Activated naive CD8-positive, alpha-beta T cell treated with anti-CD3 and anti-CD28 coated beads, Interleukin-2, amount 50 U/mL, for 16 hours (primary cell): ENCODE data around the gene ZACN.

ENCODE experiments used
- DNase-seq: peaks from one replicate; pipeline ENCODE4 v3.0.0-alpha.2; 2020; ENCODE audit warnings: low read depth, low spot score

The ZACN gene

DNA sequence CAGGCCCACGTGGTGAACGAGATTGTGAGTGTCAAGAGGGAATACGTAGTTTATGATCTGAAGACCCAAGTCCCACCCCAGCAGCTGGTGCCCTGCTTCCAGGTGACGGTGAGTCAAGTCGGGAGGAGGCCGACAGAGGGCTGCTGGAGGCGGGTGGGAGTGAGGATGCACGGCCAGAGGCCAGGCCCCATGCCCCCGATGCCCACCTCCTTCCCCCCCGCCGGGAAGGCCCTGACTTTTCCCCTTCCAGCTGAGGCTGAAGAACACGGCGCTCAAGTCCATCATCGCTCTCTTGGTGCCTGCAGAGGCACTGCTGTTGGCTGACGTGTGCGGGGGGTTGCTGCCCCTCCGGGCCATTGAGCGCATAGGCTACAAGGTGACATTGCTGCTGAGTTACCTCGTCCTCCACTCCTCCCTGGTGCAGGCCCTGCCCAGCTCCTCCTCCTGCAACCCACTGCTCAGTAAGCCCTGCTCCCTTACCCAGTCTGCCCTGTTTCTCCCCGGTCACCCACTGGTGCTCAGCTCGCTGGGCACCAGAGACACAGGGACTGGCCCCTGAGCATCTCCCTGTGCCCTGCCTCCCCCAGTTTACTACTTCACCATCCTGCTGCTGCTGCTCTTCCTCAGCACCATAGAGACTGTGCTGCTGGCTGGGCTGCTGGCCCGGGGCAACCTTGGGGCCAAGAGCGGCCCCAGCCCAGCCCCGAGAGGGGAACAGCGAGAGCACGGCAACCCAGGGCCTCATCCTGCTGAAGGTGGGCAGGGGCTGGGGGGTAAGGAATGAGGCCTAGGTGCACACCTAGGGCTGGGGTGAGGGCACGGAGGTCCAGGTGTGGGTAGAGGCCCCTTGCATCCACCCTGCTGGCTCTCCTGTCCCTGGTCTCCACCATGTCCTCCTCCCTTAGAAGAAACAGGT is 2.6 kb downstream of the ZACN start:
- DNase-seq: no peak

DNA sequence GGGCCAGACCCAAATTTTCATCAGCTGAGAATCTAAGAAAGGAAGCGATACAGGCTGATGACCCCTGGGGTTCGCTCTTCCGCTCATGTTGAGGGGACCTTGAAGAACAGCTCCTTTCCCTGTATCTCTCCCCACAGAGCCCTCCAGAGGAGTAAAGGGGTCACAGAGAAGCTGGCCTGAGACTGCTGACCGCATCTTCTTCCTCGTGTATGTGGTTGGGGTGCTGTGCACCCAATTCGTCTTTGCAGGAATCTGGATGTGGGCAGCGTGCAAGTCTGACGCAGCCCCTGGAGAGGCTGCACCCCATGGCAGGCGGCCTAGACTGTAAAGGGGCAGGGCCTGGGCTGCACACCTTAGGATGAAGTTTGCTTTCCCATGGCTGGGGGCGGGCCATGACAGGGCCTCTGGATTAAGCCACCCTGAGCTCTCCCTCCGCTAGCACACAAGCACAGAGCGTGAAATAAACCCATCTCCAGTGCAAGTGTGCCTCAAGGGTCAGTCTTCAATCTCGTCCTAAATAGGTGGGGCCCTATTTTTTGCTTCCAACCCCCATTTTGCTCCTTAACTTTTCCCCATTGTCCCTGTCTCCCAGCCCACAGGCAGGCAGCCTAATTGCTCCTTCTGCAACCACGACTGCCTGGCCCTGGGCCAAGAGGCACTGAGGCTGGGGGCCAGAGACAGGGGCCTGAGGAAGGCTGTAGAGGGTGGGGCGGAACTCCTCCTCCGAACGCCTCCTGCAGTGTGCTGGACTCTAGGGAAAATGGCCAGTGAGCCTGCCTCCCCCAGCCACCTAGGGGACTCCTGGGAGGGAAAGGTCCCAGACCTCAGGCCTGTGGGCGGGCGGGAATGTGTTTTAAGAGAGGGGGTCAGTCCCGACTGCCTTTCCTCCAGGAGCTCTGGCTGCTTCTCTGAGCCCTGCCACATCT is 3.6 kb downstream of the ZACN start:
- DNase-seq: no peak

DNA sequence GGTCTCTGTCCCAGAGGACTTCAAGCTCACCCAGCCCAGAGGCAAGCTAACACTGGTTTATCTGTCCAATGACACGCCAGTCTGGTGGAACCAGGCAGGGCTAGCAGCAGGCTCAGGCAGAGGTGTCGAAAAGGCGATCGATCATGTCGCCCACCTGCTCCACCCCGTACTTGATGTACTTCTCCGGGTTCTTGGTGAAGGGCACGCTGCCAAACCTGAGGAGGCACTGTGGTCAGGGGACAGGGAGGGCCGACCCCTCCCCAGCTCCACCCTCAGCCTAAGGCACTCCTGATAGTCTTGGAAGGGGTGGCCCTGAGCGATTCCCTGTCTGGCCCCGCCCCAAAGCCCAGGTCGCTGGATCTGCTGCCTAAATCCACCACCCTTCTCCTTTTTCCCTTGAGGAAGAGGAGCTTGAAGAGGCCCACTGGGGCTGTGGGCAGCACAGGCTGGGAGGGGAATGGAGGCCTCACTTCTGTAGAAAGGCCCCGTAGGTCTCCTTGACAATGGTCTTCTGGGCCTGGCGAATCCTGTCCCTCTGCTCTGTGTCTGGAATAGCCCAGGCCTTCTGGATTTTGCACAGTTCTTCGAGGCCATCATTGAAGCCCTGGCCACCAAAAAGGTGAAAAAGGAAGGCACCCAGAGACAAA is 4.7 kb downstream of the ZACN start:
- DNase-seq: no peak

DNA sequence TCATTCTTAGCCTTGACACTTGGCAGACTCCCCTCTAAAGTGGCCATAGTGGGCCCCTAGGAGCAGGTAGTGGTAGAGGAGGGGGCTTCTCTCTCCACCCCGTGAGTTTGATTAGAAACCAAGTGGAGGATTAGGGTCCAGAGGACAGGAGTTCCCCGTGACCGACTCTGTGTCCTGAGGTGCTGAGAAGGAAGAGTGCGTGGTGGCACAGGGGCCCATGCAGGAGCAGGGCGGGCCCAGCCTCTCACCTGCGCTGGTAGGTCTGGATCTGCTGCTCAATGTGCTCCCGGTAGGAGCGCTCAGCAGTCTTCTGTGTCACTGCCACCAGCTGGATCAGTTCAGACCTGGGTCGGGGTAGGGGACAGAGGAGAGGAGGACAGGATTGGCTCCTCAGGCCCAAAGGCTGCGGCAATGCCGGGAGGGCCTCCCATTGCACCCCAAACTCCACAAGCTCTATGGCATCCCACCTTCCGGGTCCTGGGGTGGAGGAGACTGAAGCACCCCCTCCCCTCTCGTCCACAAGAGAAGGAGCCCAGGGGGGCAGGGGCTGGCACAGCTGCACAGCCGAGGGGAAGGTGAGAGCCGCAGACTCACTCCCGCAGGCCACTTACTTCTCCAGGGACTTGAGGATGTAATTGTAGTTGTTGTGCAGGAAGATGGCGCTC is 6.2 kb downstream of the ZACN start:
- DNase-seq: no peak

DNA sequence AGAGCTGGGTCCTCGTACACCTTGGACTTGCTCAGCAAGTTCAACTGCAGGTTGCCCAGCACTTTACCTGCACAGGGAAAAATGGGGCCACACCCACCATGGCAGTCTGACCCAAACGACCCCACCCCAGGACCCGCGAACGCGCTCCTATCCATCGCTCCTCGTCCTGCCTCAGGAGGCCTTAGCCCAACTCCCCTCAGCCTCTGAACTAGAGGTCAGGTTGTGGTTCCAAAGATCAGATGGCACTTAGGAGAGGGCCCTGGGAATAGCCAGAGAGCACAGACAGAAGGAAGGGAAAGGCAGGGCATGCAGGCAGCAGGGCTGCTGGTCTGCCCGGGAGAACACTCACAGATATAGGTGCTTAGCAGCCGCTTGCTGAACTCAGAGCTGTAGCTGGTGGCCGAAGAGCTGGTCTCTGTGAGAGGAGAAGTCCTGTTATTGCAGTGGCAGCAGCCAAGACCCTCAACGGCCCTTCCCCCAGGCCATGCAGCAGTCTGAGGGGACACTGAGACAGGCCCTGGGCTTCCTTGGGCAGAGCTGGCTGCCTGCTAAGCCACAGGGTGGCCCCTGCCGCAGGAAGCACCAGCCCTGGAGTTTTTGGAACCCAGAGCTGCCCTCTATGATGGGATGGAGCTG is 6.9 kb downstream of the ZACN start:
- no peak for DNase-seq

DNA sequence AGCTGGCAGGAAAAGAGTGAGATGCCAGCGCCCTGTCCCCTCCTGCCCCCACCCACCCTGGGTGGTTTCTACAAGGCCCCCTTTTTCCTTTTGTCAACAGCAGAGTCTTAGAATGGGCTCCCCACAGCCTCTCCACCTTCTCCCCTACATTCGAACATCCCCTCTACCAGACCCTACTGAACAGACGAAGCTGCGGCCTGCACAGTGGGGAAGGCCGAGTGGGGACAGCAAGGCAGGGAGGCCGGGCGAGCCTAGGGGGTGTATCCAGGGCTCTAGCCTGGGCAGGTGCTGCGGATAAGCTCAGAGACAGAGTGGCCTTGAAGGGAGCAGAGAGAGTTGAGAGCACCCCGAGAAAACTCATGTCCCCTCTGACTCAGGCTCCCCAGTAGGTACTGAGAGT is 7.4 kb downstream of the ZACN start:
- DNase-seq: no peak

DNA sequence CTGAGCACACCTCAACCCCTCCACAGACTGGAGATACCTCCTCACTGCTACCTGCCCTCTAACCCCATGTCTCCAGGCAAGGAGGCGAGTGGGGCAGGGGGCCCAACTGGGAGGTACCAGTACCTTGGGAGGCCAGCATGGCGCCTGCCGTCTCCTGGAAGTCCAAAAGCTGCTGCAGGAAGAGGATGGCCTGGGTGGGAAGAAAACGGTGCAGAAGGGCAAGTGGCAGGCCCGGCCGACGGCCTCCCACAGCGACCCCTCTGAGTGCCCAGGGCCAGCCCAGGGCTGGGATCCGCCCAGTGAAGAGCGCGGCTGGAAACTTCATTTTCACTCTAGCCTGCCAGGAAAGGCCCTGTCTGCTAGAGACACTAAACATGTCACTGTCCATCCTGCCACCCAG is 8.5 kb downstream of the ZACN start:
- no peak for DNase-seq

DNA sequence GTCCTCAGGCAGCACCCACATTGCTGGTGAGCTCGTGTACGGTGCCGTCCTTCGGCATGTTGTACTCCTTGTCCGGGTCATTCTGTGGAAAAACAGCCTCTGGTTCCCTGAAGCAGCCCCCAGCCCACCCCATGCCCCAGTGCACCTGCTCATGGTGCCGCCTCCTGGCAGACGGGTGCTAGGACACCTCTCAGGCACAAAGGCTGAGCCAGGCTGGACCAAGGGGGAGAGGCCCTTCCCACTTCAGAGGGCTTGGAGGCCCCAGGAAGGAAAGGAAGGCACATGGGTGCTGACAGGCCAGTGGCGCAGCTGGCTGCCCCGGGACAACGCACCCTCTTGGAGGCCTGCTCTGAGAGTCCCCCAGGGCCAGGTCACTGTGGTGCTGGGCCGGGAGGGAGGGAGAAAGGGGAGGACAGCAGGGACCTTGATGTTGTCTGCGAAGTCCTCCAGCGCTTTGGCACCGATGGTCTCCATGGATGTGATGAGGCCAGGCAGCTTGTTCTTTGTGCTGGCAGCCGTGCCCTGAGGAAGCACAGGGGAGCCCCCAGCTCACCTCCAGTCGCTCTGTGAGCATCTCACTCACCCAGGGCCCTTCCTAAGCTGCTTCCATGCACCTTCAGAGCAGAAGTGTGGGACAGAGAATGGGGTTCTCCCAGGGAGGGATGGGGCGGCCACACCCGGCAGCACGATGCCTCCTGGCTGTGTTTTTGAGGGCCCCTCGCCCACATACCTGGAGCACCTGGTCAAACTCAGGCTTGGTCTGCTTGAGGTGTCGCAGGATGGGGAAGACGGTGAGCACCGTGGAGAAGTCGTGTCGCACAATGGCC is 9.3 kb downstream of the ZACN start:
- no peak for DNase-seq

DNA sequence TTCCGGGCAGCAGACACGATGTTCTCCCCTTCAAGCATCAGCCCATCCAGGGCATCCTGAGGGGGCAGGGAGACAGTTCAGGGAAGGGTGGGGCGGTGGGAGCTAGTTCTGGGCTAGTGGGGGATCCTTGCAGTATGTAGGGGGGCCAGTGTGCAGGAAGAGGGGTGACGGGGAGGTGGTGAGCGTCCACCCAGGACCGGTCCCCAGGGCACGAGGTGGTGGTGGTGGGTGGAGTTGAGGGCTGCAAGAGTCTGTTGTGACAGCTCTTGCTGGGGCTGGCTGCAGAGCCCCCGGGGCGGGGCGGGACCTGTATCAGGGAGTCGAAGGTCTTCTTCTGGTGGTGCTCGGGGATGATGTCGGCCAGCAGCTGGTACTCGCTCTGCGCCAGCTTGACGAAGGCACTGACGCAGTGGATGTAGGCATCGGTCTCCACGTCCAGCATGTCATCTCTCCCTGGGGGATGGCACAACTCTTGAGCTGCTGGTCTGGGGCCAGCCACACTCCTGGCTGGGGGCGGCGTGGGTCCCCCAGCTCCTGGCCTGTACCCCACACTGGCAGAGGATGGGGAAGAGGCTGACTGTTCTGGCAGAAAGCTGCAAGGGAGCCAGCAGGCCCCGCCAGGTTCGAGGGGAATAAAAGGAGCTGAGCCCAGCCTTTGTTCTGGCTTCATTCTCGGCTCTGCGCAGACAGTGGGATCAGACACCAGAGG is 10.0 kb downstream of the ZACN start:
- no peak for DNase-seq

DNA sequence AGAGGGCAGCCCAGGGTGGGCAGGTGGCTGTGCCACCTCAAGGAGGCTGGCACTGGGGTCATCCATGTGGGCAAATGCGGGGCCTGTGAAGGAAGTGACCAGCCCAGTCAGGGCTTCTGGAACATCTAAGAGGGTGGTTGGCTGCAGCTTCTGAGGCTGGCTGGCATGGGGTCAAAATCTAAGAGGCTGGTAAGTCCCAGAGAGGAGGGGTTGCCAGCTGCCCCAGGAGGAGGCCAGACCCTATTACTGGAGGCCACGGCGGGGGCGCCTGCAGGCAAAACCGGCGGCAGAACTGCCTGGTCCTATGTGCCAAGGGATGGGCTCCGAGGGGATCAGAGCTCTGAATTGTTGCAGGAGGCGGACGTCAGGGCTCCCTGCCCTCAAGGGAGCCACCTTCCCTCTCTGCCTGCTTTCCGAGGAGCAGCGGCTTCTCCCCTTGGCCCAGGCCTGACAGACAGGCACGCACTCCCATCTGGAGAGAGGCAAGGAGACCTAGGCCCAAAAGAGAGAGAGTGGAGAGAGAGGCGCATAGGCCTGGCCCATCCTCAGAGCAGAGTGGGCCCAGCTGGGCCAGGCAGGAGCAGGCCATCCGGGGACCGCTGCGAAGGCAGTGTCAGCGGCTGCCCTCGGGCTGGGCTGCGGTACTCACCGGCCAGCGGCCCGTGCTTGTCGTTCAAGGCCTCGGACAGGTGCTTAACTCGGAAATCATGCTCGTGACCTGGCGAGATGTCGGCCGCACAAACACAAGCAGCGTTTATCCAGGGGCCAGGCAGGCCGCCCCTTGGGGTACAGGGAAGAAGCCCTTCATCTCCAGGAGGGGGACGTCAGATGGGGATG is 10.9 kb downstream of the ZACN start:
- no peak for DNase-seq

DNA sequence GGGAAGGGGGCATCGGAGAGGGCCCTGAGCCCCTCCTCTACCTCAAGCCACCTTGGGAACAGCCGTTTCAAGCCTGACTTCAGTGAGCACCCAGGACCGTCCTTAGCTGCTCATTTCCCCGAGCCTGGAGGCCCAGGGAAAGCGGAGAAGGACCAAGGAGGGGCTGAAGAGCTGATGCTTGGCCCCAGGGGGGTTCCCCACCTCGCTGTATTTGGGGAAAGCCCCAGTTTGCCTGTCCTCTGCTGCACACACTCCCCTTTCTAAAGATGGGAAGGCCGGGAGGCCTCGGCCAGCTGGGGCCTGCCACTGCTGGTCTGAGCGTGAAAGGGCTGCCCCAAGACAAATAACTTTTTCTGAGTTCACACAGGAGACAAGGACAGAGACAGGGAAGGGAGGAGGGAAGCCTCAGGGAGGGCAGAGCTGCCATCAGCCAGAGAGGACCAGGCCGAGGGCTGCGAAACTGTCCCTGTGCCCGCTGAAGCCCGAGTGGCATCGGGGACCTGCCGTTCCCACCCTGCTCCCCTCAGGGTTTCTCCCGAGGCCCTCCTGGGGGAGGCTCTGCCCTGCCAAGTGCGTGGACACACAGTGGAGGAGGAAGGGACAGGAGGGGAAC is 11.6 kb downstream of the ZACN start:
- DNase-seq: no peak

DNA sequence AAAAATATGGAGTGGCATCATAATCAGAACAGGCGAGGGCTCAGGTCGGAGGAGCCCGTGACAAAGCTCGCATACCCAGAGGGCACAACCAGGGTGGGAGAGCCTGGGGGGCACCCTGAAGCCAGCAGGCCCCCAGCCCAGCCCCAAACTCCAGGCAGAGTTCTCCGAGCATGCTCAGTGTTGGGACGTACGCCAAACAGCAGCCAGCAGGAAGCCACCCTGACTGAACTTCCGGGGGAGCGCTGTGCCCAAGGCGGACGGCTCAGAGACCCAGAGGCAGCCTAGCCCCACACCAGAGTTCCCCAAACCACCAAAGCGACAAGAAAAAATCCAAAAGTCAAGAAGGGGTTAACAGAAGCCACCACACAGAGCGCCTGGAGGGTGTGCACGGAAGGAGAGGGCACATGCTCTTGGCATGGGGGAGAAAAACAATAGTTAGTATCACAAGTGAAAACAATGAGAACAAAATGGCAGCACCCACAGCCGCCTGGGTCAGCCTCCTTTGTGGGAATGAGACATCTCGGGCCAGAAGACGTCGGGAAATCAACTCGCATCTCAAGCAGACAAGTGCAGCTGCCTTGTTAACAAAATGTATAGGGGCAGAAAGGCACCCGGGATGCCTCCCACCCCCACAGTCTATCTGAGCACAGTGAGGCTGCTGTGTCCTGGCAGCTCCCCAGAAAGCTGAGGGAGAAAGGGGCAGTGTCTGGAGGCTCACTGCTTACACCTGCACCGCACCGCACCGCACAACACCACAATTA is 12.7 kb downstream of the ZACN start:
- DNase-seq: no peak

DNA sequence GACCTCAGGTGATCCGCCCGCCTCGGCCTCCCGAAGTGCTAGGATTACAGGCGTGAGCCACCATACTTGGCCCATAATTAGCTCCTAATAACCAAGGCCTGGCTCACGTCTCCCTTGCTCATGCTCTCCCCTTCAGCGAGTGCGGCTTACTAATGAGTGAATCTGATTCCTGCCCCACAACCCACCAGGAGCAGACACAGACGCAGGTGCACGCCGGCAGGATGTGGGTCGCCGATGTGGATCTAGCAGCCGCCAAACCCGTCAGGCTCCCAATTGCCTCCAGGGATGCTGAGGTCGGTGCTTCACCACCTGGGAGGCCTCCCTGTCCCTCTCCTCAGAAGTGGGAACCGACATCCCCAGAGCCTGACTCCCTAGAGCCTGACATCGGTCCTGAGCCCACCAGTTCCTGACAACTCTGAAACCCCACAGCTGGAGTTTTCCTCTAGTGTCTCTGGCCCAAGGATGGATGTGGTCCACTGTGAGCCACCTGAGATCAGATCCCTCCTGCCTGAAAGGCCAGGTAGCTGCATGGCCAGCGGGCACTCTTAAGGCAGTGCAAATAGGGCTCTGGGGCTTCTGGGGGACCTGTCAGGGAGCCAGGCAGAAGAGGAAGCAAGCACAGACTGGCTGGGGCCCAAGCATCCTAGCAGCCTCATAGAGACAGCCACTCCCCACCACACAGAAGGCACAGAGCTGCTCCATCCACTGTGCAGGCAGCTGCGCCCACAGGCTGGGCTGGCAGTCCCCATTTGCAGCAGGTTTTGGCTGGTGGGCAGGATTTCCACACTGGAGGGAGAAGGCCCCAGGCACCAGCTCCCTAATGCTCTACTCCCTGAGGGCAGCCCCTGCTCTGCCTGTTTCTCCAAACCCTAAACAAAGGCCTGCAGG is 13.8 kb downstream of the ZACN start:
- no peak for DNase-seq

DNA sequence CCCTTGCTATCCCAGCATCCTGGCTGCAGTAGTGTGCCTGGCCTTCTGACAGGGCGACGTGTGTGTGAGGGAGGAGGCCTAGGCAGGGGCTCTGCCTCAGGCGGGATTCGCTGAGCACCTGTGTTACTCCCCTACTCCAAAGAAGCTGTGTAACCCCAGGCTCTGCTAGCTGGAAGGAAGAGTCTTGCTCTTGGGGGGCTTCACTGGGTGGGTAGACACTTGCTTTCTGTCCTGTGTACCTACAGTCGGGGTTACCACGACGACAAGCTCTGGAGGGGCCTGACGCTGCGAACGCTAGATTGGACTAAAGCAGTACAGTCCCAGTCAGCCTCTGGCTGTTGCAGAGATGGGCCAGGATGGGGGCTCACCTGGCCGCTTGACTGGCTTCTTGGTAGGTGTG is 15.1 kb downstream of the ZACN start:
- no peak for DNase-seq

DNA sequence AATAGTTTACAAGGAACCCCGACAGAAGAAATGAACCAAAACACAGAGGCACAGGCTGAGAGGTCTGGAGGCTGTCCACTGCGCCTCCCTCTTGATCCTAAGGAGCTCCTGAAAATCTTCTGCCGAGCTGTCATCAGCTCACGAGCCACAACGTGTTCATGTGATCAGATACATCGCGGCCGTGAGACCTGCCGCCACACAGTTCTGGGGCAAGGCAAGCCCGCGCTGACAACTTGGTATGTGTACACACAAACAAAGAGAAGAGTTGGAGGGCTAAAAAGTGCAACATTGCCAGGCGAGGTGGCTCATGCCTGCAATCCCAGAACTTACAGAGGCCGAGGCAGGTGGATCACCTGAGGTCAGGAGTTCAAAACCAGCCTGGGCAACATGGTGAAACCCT is 17.0 kb downstream of the ZACN start:
- no peak for DNase-seq

DNA sequence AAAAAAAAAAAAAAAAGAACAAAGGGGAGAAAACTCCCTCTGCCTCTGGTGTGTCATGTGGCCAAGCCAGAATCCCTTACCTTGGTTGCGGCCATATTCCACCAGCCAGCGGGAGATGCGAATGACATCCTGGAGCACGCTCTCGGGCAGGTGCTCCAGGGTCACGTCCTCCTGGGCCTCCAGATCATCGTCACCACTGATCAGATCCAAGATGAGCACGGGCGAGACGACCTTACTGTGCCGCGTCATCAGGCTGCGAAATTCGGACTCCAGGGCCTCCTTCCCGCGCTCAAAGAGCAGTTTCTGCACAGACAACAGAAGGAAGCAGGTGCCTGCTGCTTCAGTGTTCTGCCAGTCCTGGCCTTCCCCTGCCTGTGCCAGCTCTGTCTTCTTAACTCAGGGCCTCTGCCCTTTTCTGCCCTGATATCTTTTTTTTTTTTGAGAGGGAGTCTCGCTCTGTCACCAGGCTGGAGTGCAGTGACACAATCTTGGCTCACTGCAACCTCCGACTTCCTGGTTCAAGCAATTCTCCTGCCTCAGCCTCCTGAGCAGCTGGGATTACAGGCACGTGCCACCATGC is 18.8 kb downstream of the ZACN start:
- DNase-seq: no peak
